ENCODE results near the gene ILF2.
A peak's percentile ranks its signal among the peaks of the same experiment; 100 is the strongest.

ILF2 gene

DNA sequence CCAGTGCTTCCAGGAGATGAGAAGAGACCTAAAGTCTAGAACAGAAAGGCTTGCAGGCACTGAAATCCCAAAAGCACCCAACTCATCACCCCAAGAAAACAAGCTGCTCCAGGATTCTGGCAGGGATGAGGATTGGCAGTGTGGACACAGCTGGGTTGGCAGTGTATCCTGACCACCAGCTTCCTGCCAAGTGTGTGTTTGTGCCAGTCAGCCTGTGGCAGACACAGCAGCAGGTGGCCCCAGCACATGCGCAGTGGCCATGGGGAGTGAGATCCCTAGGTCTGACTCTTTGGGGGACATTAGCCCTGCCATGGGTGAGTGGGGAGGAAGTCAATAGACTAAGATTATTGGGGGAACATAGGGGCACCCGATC, 20.9 kb downstream of the ILF2 start:
- no peak overlapping the region for H2BK120ac ChIP-seq (ENCODE audit: low read depth, low read length)
- H3K36me3 ChIP-seq (ENCODE audit: control insufficient read depth, insufficient read depth, low read length): peaks cover 8% of the 10 kb centered on the region
- H3K79me2 ChIP-seq (ENCODE audit: control insufficient read depth, insufficient read depth, low read length): no peaks in the 10 kb centered on the region
- no peak overlapping the region for H2BK5ac ChIP-seq (ENCODE audit: low read length)
- no peak overlapping the region for H2AK5ac ChIP-seq (ENCODE audit: low read length)
- H3K27me3 ChIP-seq (ENCODE audit: insufficient read depth, low read length, poor library complexity): no peaks in the 10 kb centered on the region
- peaks cover 2% of the 10 kb centered on the region for H3K4me1 ChIP-seq (ENCODE audit: control insufficient read depth, low read depth, low read length)
- no peak overlapping the region for H4K5ac ChIP-seq (ENCODE audit: low read length)
- H3K56ac ChIP-seq (ENCODE audit: low read length): no peak overlapping the region
- no peak overlapping the region for H3K4me3 ChIP-seq (ENCODE audit: low read length)
- H3K18ac ChIP-seq (ENCODE audit: low read length): no peak overlapping the region
- H2BK15ac ChIP-seq (replicated peaks; ENCODE audit: low read depth): no peak overlapping the region
- H3K4ac ChIP-seq (ENCODE audit: low read depth, low read length): no peak overlapping the region
- H3K79me1 ChIP-seq (ENCODE audit: low read length): no peaks in the 10 kb centered on the region
- H3K4me2 ChIP-seq (ENCODE audit: low read length): no peak overlapping the region
- no CpG with 5 or more reads among the region's 2 CpGs for WGBS (ENCODE audit: extremely low coverage, insufficient coverage, low lambda C conversion rate)
- H4K8ac ChIP-seq (ENCODE audit: low read depth, low read length): no peak overlapping the region
- no peak for DNase-seq
- no peak overlapping the region for H3K27ac ChIP-seq (ENCODE audit: low read depth, low read length)
- no peak overlapping the region for H3K9ac ChIP-seq (ENCODE audit: low read length)
- H3K23ac ChIP-seq (ENCODE audit: low read length): no peak overlapping the region

DNA sequence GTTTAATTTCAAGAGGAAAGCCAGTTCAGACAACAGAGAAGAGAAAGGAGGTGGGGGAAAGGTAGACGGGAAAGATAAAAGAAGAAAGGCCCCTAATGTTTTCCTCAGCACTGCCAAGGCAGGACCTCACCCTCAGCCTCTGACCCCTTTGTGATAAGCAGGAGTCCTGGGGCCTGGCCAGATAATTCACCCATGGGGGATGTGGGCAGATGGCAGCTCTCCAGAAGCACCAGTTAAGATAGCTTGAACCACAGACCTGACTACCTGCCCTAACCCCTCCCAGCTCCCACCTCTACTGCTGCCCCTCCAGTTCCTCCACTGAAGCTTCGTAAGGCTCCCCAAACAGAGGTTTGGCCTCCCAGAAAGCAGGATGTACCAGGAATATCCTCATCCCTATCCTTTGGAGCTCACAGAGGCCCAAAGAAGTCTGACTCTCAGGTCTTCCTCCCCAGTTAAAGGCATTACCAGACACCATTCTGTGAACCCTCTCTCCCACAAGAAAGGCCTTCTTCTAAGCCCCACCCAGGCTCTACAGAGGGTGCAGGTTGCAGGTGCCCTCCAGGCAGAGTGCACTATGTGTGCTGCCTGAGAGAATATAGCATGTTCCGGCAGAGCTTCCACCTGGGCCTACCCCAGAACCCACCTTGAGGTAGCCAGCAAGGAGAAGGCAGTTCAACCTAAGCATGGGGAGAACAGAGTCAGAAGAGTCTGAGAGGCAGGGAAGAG, 21.5 kb downstream of the ILF2 start:
- H4K5ac ChIP-seq (ENCODE audit: low read length): no peak overlapping the region
- no peak overlapping the region for H3K4me3 ChIP-seq (ENCODE audit: low read length)
- peak overlapping the region; percentile 36 for H3K27ac ChIP-seq (ENCODE audit: low read depth, low read length)
- peaks cover 2% of the 10 kb centered on the region for H3K4me1 ChIP-seq (ENCODE audit: control insufficient read depth, low read depth, low read length)
- H3K79me1 ChIP-seq (ENCODE audit: low read length): no peaks in the 10 kb centered on the region
- H2BK15ac ChIP-seq (replicated peaks; ENCODE audit: low read depth): no peak overlapping the region
- H3K4ac ChIP-seq (ENCODE audit: low read depth, low read length): no peak overlapping the region
- no CpG with 5 or more reads among the region's 3 CpGs for WGBS (ENCODE audit: extremely low coverage, insufficient coverage, low lambda C conversion rate)
- no peak overlapping the region for H2AK5ac ChIP-seq (ENCODE audit: low read length)
- H2BK120ac ChIP-seq (ENCODE audit: low read depth, low read length): no peak overlapping the region
- H3K79me2 ChIP-seq (ENCODE audit: control insufficient read depth, insufficient read depth, low read length): no peaks in the 10 kb centered on the region
- H3K23ac ChIP-seq (ENCODE audit: low read length): no peak overlapping the region
- no peak for DNase-seq
- H3K56ac ChIP-seq (ENCODE audit: low read length): peak overlapping the region; percentile 30
- no peak overlapping the region for H4K8ac ChIP-seq (ENCODE audit: low read depth, low read length)
- no peak overlapping the region for H2BK5ac ChIP-seq (ENCODE audit: low read length)
- H3K18ac ChIP-seq (ENCODE audit: low read length): no peak overlapping the region
- no peaks in the 10 kb centered on the region for H3K27me3 ChIP-seq (ENCODE audit: insufficient read depth, low read length, poor library complexity)
- H3K36me3 ChIP-seq (ENCODE audit: control insufficient read depth, insufficient read depth, low read length): peaks cover 8% of the 10 kb centered on the region
- no peak overlapping the region for H3K4me2 ChIP-seq (ENCODE audit: low read length)
- H3K9ac ChIP-seq (ENCODE audit: low read length): no peak overlapping the region

DNA sequence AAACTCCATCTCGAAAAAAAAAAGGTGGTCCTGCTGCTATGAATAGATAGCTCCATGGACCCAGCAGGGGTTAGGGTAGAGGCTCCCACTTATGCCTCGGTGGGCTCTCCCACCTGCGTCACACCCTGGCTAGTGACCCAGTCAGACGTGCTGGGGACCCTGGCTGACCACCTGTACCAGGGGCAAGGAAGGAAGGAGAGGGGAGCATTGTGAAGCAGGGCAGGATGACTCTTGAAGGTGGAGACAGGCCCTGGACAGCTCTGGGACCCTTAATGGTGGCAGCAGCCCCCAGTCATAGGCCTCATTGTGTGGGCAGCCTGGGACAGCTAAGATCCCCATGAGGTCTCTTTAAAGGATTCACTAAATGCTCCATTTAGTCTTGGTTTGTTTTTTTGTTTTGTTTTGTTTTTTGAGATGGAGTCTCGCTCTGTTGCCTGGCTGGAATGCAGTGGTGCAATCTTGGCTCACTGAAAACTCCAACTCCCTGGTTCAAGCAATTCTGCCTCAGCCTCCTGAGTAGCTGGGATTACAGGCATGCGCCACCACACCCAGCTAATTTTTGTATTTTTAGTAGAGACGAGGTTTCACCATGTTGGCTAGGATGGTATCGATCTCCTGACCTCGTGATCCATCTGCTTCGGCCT, 22.7 kb downstream of the ILF2 start:
- no peak for DNase-seq
- Histone ChIP-seq H2BK5ac (ENCODE audit: low read length) (no peak overlapping the region), H3K27me3 (ENCODE audit: insufficient read depth, low read length, poor library complexity) (no peaks in the 10 kb centered on the region), H2AK5ac (ENCODE audit: low read length) (no peak overlapping the region), H4K5ac (ENCODE audit: low read length) (no peak overlapping the region), H3K9ac (ENCODE audit: low read length) (no peak overlapping the region), H3K79me1 (ENCODE audit: low read length) (peaks cover 3% of the 10 kb centered on the region), H2BK120ac (ENCODE audit: low read depth, low read length) (no peak overlapping the region), H3K4ac (ENCODE audit: low read depth, low read length) (no peak overlapping the region), H3K18ac (ENCODE audit: low read length) (no peak overlapping the region), H3K56ac (ENCODE audit: low read length) (no peak overlapping the region), H3K79me2 (ENCODE audit: control insufficient read depth, insufficient read depth, low read length) (no peaks in the 10 kb centered on the region), H3K27ac (ENCODE audit: low read depth, low read length) (no peak overlapping the region), H3K4me2 (ENCODE audit: low read length) (no peak overlapping the region), H3K4me3 (ENCODE audit: low read length) (no peak overlapping the region), H3K36me3 (ENCODE audit: control insufficient read depth, insufficient read depth, low read length) (peaks cover 11% of the 10 kb centered on the region), H3K4me1 (ENCODE audit: control insufficient read depth, low read depth, low read length) (peaks cover 2% of the 10 kb centered on the region), H2BK15ac (replicated peaks; ENCODE audit: low read depth) (no peak overlapping the region), H3K23ac (ENCODE audit: low read length) (no peak overlapping the region), H4K8ac (ENCODE audit: low read depth, low read length) (no peak overlapping the region)
- WGBS (ENCODE audit: extremely low coverage, insufficient coverage, low lambda C conversion rate): no CpG with 5 or more reads among the region's 10 CpGs

DNA sequence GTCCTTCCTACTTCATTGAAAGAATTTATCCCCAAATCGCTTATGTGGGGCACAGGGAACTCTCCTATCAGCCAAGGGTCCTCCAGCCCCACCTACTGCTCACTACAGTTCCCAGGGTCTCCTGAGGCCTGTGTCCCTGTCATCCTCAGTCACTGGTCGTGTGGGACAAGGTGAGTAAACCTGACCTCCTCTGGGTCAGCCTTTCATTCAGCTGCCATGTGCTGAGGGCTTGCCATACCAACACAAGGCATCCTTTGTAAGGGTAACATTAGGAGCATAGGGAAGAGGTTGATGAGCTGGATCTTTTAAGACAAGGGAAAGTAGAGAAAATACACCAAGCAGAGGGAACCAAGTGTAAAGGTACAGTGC, 23.5 kb downstream of the ILF2 start:
- Histone ChIP-seq H3K79me2 (ENCODE audit: control insufficient read depth, insufficient read depth, low read length) (no peaks in the 10 kb centered on the region), H3K4me2 (ENCODE audit: low read length) (no peak overlapping the region), H2AK5ac (ENCODE audit: low read length) (no peak overlapping the region), H3K27ac (ENCODE audit: low read depth, low read length) (no peak overlapping the region), H2BK5ac (ENCODE audit: low read length) (no peak overlapping the region), H4K8ac (ENCODE audit: low read depth, low read length) (no peak overlapping the region), H4K5ac (ENCODE audit: low read length) (no peak overlapping the region), H3K9ac (ENCODE audit: low read length) (no peak overlapping the region), H3K27me3 (ENCODE audit: insufficient read depth, low read length, poor library complexity) (no peaks in the 10 kb centered on the region), H2BK120ac (ENCODE audit: low read depth, low read length) (no peak overlapping the region), H3K79me1 (ENCODE audit: low read length) (peaks cover 6% of the 10 kb centered on the region), H3K4me3 (ENCODE audit: low read length) (no peak overlapping the region), H3K4me1 (ENCODE audit: control insufficient read depth, low read depth, low read length) (peaks cover 2% of the 10 kb centered on the region), H2BK15ac (replicated peaks; ENCODE audit: low read depth) (no peak overlapping the region), H3K56ac (ENCODE audit: low read length) (no peak overlapping the region), H3K36me3 (ENCODE audit: control insufficient read depth, insufficient read depth, low read length) (peaks cover 13% of the 10 kb centered on the region), H3K18ac (ENCODE audit: low read length) (no peak overlapping the region), H3K4ac (ENCODE audit: low read depth, low read length) (no peak overlapping the region), H3K23ac (ENCODE audit: low read length) (no peak overlapping the region)
- DNase-seq: peak; percentile 49
- WGBS (ENCODE audit: extremely low coverage, insufficient coverage, low lambda C conversion rate): no CpG with 5 or more reads among the region's 2 CpGs

DNA sequence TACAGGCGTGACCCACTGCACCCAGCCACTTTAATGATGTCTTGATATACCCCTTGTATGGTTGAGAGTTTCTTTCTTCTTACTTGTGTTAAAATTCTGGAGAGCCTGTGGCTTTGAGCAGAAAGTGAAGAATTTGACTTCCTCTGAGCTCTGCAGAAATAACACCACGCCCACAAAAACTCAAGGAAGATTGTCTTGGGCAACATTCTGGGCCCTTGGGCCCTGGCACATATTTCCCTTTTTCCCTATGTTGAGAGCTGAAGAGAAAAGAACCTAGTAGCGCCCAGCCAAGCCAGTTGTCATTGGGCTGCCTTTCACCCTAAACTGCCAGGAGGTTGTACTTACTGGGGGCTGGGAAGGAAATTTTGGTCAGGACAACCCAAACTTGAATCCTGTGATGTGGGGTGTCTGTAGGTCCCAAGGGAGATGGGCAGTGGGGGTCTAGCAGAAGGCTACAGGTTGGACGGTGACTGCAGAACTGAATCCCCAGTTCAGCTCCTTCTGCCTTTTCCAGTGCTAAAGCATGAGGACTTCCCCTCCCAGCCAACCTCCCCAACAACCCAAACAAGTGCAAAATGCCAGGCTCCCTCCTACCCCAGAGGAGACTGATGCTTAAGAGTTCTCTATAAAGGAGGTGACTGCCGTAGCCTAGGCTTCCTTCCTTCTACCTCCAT, 24.0 kb downstream of the ILF2 start:
- Histone ChIP-seq H4K8ac (ENCODE audit: low read depth, low read length) (no peak overlapping the region), H2BK5ac (ENCODE audit: low read length) (no peak overlapping the region), H3K4me2 (ENCODE audit: low read length) (no peak overlapping the region), H3K56ac (ENCODE audit: low read length) (no peak overlapping the region), H2AK5ac (ENCODE audit: low read length) (no peak overlapping the region), H3K9ac (ENCODE audit: low read length) (no peak overlapping the region), H2BK15ac (replicated peaks; ENCODE audit: low read depth) (no peak overlapping the region), H3K27ac (ENCODE audit: low read depth, low read length) (no peak overlapping the region), H3K18ac (ENCODE audit: low read length) (no peak overlapping the region), H3K23ac (ENCODE audit: low read length) (no peak overlapping the region), H3K4me1 (ENCODE audit: control insufficient read depth, low read depth, low read length) (peaks cover 2% of the 10 kb centered on the region), H2BK120ac (ENCODE audit: low read depth, low read length) (no peak overlapping the region), H3K79me1 (ENCODE audit: low read length) (peaks cover 8% of the 10 kb centered on the region), H3K4me3 (ENCODE audit: low read length) (no peak overlapping the region), H3K79me2 (ENCODE audit: control insufficient read depth, insufficient read depth, low read length) (no peaks in the 10 kb centered on the region), H4K5ac (ENCODE audit: low read length) (no peak overlapping the region), H3K27me3 (ENCODE audit: insufficient read depth, low read length, poor library complexity) (no peaks in the 10 kb centered on the region), H3K36me3 (ENCODE audit: control insufficient read depth, insufficient read depth, low read length) (peaks cover 18% of the 10 kb centered on the region), H3K4ac (ENCODE audit: low read depth, low read length) (no peak overlapping the region)
- WGBS (ENCODE audit: extremely low coverage, insufficient coverage, low lambda C conversion rate): no CpG with 5 or more reads among the region's 5 CpGs
- no peak for DNase-seq

All from mesendoderm (in vitro differentiated cells).